ENCODE data around the gene ACACA.

Gene ACACA

GRCh38 chr17:37109731-37110710 is 296.6 kb downstream of the ACACA start (continued):
- TF ChIP-seq TSHZ1 (tag by site-specific recombination; IDR thresholded peaks at IDR 0.05; ENCODE audit: borderline replicate concordance) (0 out of 2 replicates have a peak, but pooled peaks have one; percentile 21), ZNF335 (tag by site-specific recombination; conservative IDR thresholded peaks at IDR 0.05) (no peak), ZNF777 (tag by site-specific recombination; IDR thresholded peaks at IDR 0.05; ENCODE audit: borderline replicate concordance) (no peak), ZNF37A (tag by site-specific recombination; IDR thresholded peaks at IDR 0.05) (no peak), ZNF501 (tag by site-specific recombination; IDR thresholded peaks at IDR 0.05) (no peak), ZNF341 (tag by site-specific recombination; IDR thresholded peaks at IDR 0.05; ENCODE audit: low read depth) (no peak), MEIS1 (CRISPR knock-in tag; IDR thresholded peaks at IDR 0.05; ENCODE audit: borderline replicate concordance) (no peak), ZNF561 (tag by site-specific recombination; IDR thresholded peaks at IDR 0.05; ENCODE audit: borderline replicate concordance) (no peak), ZNF585B (tag by site-specific recombination; IDR thresholded peaks at IDR 0.05) (no peak), ZNF302 (tag by site-specific recombination; IDR thresholded peaks at IDR 0.05; ENCODE audit: low read depth) (no peak), ZNF354C (tag by site-specific recombination; IDR thresholded peaks at IDR 0.05; ENCODE audit: borderline replicate concordance, low read depth) (no peak), OSR2 (tag by site-specific recombination; IDR thresholded peaks at IDR 0.05) (peak; percentile 92), ZNF112 (tag by site-specific recombination; IDR thresholded peaks at IDR 0.05) (no peak), ZNF133 (tag by site-specific recombination; IDR thresholded peaks at IDR 0.05) (no peak), SP7 (tag by site-specific recombination; IDR thresholded peaks at IDR 0.05) (peak; percentile 71), ZNF639 (tag by site-specific recombination; IDR thresholded peaks at IDR 0.05) (no peak), ZBTB20 (tag by site-specific recombination; IDR thresholded peaks at IDR 0.05) (no peak), ZNF19 (tag by site-specific recombination; IDR thresholded peaks at IDR 0.05; ENCODE audit: low read depth) (no peak), ZNF324 (tag by site-specific recombination; IDR thresholded peaks at IDR 0.05) (no peak), ZNF660 (tag by site-specific recombination; IDR thresholded peaks at IDR 0.05) (no peak), ZIC2 (tag by site-specific recombination; IDR thresholded peaks at IDR 0.05) (peak; percentile 68), ZNF404 (tag by site-specific recombination; IDR thresholded peaks at IDR 0.05) (no peak), ZNF518A (tag by site-specific recombination; conservative IDR thresholded peaks at IDR 0.05; ENCODE audit: low read depth) (no peak), ZNF426 (tag by site-specific recombination; IDR thresholded peaks at IDR 0.05) (no peak), ZNF449 (tag by site-specific recombination; IDR thresholded peaks at IDR 0.05) (no peak), KLF7 (tag by site-specific recombination; IDR thresholded peaks at IDR 0.05; ENCODE audit: borderline replicate concordance) (no peak), ZNF239 (tag by site-specific recombination; IDR thresholded peaks at IDR 0.05) (no peak), ZNF596 (tag by site-specific recombination; IDR thresholded peaks at IDR 0.05) (peak; percentile 31; the same call in 1 of the 2 replicates), ZNF214 (tag by site-specific recombination; IDR thresholded peaks at IDR 0.05; ENCODE audit: borderline replicate concordance) (no peak)

Data from HEK293 (cell line).